ENCODE results near the gene XPA. TPM values are rescaled to one million over a fixed set of nuclear protein-coding genes. Genes with fewer than 3 reads are reported as not detected.
A peak's percentile ranks its signal among the peaks of the same experiment; 100 is the strongest.

XPA gene
- total RNA-seq, 1 donor from 2014 or later, result 8.9 TPM

DNA sequence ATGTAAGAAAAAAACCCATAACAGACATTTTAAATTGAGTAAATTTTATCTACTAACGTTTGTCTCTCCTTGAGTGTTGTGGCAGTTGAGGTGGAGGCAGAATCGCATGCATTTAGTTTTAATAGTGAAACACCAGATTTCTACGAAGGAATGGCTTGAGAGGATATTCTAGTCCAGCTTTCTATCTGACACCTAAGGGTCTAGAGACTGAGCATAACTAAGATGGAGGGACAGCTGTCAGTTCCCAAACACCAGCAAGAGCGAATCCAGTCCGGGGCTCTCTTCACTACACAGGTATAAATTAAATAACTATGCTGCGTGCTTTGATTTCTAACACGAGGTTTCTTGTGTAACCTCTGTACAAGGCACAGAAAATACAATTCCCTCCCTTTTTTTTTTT lies 62.1 kb downstream of the XPA start:
- Histone ChIP-seq H3K9ac (ENCODE audit: low read depth in 1 of 3, low read length in 3 of 3) (peak overlapping the region in 2 of 3 donors; percentile 10 to 95), H3K4me3 (ENCODE audit: low read length in 3 of 3) (peak overlapping the region in 1 of 3 donors; percentile 96), H3K27me3 (ENCODE audit: control insufficient read depth in 3 of 3, insufficient read depth in 3 of 3, low read length in 3 of 3) (no peaks in the 10 kb centered on the region), H3K27ac (ENCODE audit: low read depth, low read length) (peak overlapping the region; percentile 97), H3K9me3 (ENCODE audit: control insufficient read depth in 3 of 3, low read length in 3 of 3) (no peaks in the 10 kb centered on the region), H3K4me1 (ENCODE audit: control insufficient read depth in 3 of 3, insufficient read depth in 3 of 3, low read length in 3 of 3) (peaks cover 38 to 50% (median 44%) of the 10 kb centered on the region in 3 donors), H3K36me3 (ENCODE audit: control insufficient read depth in 3 of 3, insufficient read depth in 3 of 3, low read length in 3 of 3) (no peaks in the 10 kb centered on the region)

DNA sequence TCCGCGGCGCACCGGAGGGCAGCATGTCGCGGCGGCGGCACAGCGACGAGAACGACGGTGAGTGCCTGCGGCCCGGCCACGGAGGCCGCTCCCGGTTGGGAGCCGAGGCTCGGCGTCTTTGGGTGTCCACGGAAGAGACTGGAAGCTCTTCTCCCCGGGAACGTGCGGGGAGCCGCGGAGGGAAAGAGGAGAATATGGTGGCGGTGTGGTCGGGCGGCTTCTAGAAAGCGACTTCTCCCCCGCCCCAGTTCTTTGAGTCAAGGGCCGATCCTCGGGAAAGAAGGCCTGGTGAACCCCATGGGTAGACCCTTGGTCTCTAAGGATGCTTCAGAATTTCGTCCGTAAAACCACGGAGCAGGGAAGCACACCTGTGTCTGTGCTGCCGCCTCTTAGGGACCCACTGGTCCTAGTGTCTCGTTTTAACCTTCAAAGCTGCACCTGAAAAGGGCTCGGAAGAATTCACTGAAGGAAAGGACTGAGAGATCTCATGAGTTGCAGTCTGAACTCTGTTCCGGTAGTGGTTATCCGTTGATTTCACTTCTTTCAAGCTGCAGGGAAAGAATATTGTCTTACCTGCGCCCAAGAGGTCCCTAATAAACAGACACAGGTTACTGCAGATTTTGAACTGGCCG lies 63.2 kb downstream of the XPA start:
- Histone ChIP-seq H3K36me3 (ENCODE audit: control insufficient read depth in 3 of 3, insufficient read depth in 3 of 3, low read length in 3 of 3) (peaks cover 0 to 2% (median 0%) of the 10 kb centered on the region in 3 donors), H3K27ac (ENCODE audit: low read depth, low read length) (peak overlapping the region; percentile 97), H3K9ac (ENCODE audit: low read depth in 1 of 3, low read length in 3 of 3) (peak overlapping the region; percentile 95 to 99 (median 98)), H3K4me1 (ENCODE audit: control insufficient read depth in 3 of 3, insufficient read depth in 3 of 3, low read length in 3 of 3) (peaks cover 42 to 54% (median 44%) of the 10 kb centered on the region in 3 donors), H3K27me3 (ENCODE audit: control insufficient read depth in 3 of 3, insufficient read depth in 3 of 3, low read length in 3 of 3) (no peaks in the 10 kb centered on the region), H3K4me3 (ENCODE audit: low read length in 3 of 3) (peak overlapping the region; percentile 87 to 96 (median 93)), H3K9me3 (ENCODE audit: control insufficient read depth in 3 of 3, low read length in 3 of 3) (no peaks in the 10 kb centered on the region)

DNA sequence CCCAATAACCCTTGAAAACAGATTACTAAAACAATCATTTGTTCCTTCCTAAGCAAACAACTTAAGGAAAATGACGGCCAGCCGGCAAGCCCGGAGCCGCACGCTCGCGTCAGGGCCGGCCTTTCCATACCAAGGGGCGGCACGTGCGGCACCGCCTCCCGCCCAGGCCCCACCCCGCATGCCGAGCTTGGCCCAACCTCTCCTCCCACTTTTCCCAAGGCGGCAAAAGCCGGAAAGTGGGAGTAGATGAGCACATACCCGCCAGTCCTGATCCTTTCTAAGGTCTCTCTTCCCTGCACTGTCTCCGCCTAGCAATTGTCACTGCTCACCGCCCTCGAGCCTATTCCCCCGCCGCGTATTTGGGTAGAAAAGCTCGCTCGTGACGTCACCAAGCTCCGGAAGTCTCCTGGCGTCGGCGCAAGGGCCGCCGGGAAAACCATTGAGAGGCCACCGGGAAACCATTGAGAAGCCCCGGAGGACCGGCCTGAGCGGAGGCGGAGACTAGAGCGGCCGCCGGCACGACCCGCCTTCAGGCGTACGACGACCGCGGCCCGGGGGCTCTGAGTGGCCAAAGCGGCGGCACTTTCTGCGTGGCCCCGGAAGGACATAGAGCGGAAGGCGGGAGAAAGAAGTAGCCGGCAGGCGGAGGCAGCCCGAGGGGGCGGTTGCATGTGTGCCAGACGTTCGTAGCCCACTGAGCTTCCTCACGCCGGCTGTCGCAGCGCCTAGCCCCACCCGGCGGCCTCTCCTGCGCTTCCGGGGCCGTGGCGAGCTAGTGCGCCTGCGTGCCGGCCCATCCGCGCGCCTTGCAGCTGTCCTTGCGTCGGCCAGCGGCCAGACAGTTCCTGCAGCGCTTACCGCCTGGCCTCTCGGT lies 63.9 kb downstream of the XPA start, which contains the start of the genes NCBP1 and TSTD2:
Gene NCBP1 (plus strand): TSS at position 837 of the 874 bp plus-strand sequence. CDS start 61 bp downstream, outside the sequence.
Gene TSTD2 (minus strand): TSS at position 384 of the 874 bp plus-strand sequence. CDS start 5,806 bp downstream, outside the sequence.
- H3K36me3 ChIP-seq (ENCODE audit: control insufficient read depth in 3 of 3, insufficient read depth in 3 of 3, low read length in 3 of 3), result peaks cover 0 to 2% (median 0%) of the 10 kb centered on the region in 3 donors
- peak within 1 kb of the TSS; percentile 95 to 99 (median 98) for H3K9ac ChIP-seq (ENCODE audit: low read depth in 1 of 3, low read length in 3 of 3)
- no peaks in the 10 kb centered on the region for H3K27me3 ChIP-seq (ENCODE audit: control insufficient read depth in 3 of 3, insufficient read depth in 3 of 3, low read length in 3 of 3)
- no peaks in the 10 kb centered on the region for H3K9me3 ChIP-seq (ENCODE audit: control insufficient read depth in 3 of 3, low read length in 3 of 3)
- peaks cover 40 to 52% (median 42%) of the 10 kb centered on the region in 3 donors for H3K4me1 ChIP-seq (ENCODE audit: control insufficient read depth in 3 of 3, insufficient read depth in 3 of 3, low read length in 3 of 3)
- peak within 1 kb of the TSS; percentile 87 to 96 (median 93) for H3K4me3 ChIP-seq (ENCODE audit: low read length in 3 of 3)
- peak within 1 kb of the TSS; percentile 97 for H3K27ac ChIP-seq (ENCODE audit: low read depth, low read length)

DNA sequence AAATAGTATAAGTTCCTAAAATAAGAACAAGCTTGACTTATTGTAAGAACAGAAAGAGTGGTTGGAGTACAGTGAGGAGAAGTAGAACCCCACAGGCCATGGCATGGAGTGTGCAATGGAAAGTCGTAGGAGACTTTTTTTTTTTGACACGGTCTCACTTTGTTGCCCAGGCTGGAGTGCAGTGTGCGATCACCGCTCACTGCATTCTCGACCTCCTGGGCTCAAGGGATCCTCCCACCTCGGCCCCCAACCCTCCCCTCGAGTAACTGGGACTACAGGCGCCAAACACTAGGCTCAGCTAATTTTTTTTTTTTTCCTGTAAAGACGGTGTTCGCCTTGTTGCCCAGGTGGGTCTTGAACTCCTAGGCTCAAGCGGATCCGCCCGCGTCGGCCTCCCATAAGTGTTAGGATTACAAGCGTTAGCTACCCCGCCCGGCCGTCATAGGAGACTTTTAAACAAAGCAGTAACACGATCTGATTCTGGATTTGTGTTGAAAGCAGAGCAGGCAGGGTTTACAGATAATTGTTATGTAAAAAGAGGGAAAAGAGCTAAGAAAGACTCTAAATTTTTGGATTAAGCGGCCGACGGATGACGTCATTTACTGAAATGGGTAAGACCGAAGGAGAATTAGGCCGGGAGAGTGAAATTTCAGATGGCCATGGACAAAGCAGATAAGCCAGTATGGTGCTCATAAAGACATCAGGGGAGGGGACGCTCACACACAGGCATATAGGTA lies 64.7 kb downstream of the XPA start:
- peaks cover 0 to 2% (median 0%) of the 10 kb centered on the region in 3 donors for H3K36me3 ChIP-seq (ENCODE audit: control insufficient read depth in 3 of 3, insufficient read depth in 3 of 3, low read length in 3 of 3)
- peak overlapping the region; percentile 95 to 99 (median 98) for H3K9ac ChIP-seq (ENCODE audit: low read depth in 1 of 3, low read length in 3 of 3)
- H3K4me3 ChIP-seq (ENCODE audit: low read length in 3 of 3), result peak overlapping the region; percentile 87 to 96 (median 93)
- peak overlapping the region; percentile 97 for H3K27ac ChIP-seq (ENCODE audit: low read depth, low read length)
- H3K4me1 ChIP-seq (ENCODE audit: control insufficient read depth in 3 of 3, insufficient read depth in 3 of 3, low read length in 3 of 3), result peaks cover 45 to 55% (median 46%) of the 10 kb centered on the region in 3 donors
- H3K9me3 ChIP-seq (ENCODE audit: control insufficient read depth in 3 of 3, low read length in 3 of 3), result no peaks in the 10 kb centered on the region
- H3K27me3 ChIP-seq (ENCODE audit: control insufficient read depth in 3 of 3, insufficient read depth in 3 of 3, low read length in 3 of 3), result no peaks in the 10 kb centered on the region

DNA sequence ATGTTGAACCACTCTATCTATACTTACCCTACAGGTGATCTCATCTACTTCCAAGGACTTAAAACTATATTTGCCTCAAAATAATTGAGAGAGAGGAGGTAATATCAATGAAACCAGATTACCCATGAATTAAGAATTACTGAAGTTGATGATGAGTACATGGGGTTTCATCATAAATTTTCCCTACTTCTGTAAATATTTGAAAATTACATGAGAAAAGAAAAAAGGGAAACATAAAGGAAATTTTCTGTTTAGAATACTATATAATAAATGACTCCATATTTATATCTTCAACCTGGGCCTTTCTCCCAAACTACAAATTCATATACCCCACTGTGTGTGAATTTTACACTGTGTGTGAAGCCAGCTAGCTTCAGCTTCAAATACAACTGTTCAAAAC lies 66.5 kb downstream of the XPA start:
- no peak overlapping the region for H3K4me3 ChIP-seq (ENCODE audit: low read length in 3 of 3)
- no peaks in the 10 kb centered on the region for H3K27me3 ChIP-seq (ENCODE audit: control insufficient read depth in 3 of 3, insufficient read depth in 3 of 3, low read length in 3 of 3)
- H3K9me3 ChIP-seq (ENCODE audit: control insufficient read depth in 3 of 3, low read length in 3 of 3), result no peaks in the 10 kb centered on the region
- H3K9ac ChIP-seq (ENCODE audit: low read depth in 1 of 3, low read length in 3 of 3), result no peak overlapping the region
- H3K27ac ChIP-seq (ENCODE audit: low read depth, low read length), result no peak overlapping the region
- peaks cover 0 to 4% (median 0%) of the 10 kb centered on the region in 3 donors for H3K36me3 ChIP-seq (ENCODE audit: control insufficient read depth in 3 of 3, insufficient read depth in 3 of 3, low read length in 3 of 3)
- H3K4me1 ChIP-seq (ENCODE audit: control insufficient read depth in 3 of 3, insufficient read depth in 3 of 3, low read length in 3 of 3), result peaks cover 37 to 51% (median 41%) of the 10 kb centered on the region in 3 donors

DNA sequence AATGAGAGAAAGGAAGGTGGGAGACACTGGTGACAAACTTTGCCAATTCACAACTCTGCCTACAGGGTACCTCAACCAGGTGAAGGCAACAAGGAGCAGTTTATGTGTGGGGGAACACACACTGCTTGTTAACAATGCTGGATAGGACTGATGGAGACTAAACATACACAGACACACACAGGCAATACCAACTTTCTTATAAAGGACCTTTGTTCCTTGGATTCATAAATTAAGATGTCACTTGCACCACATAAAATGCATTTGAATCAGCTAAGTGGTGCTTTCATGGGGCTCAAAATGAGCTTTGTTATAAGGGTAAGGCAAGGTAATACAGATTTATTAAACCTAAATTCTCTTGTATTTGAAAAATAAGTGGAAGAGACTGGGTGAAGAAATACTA lies 68.0 kb downstream of the XPA start:
- Histone ChIP-seq H3K9ac (ENCODE audit: low read depth in 1 of 3, low read length in 3 of 3) (no peak overlapping the region), H3K9me3 (ENCODE audit: control insufficient read depth in 3 of 3, low read length in 3 of 3) (no peaks in the 10 kb centered on the region), H3K27me3 (ENCODE audit: control insufficient read depth in 3 of 3, insufficient read depth in 3 of 3, low read length in 3 of 3) (no peaks in the 10 kb centered on the region), H3K4me3 (ENCODE audit: low read length in 3 of 3) (no peak overlapping the region), H3K4me1 (ENCODE audit: control insufficient read depth in 3 of 3, insufficient read depth in 3 of 3, low read length in 3 of 3) (peaks cover 28 to 42% (median 33%) of the 10 kb centered on the region in 3 donors), H3K27ac (ENCODE audit: low read depth, low read length) (no peak overlapping the region), H3K36me3 (ENCODE audit: control insufficient read depth in 3 of 3, insufficient read depth in 3 of 3, low read length in 3 of 3) (peaks cover under 1 to 14% (median 13%) of the 10 kb centered on the region in 3 donors)

DNA sequence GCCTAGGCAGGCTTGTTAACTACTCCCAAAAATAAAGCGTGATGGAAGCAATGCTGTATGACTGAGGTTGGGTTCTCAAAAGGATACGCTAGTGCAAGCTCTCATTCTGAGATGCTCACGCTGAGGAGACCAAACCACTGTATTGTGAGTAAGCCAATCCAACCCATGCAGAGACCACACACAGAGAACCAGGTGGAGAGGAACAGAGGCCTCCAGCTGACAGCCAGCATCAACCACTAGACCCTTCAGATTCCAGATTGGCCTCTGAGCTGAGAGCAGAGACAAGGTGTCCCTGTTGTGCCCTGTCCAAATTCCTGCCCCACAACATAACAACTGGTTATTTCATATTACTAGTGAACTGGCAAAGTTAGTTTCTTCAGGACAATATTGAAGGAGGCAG lies 68.5 kb downstream of the XPA start:
- H3K9ac ChIP-seq (ENCODE audit: low read depth in 1 of 3, low read length in 3 of 3), result no peak overlapping the region
- no peak overlapping the region for H3K4me3 ChIP-seq (ENCODE audit: low read length in 3 of 3)
- no peaks in the 10 kb centered on the region for H3K9me3 ChIP-seq (ENCODE audit: control insufficient read depth in 3 of 3, low read length in 3 of 3)
- no peak overlapping the region for H3K27ac ChIP-seq (ENCODE audit: low read depth, low read length)
- peaks cover 3 to 19% (median 17%) of the 10 kb centered on the region in 3 donors for H3K36me3 ChIP-seq (ENCODE audit: control insufficient read depth in 3 of 3, insufficient read depth in 3 of 3, low read length in 3 of 3)
- H3K4me1 ChIP-seq (ENCODE audit: control insufficient read depth in 3 of 3, insufficient read depth in 3 of 3, low read length in 3 of 3), result peaks cover 26 to 42% (median 33%) of the 10 kb centered on the region in 3 donors
- H3K27me3 ChIP-seq (ENCODE audit: control insufficient read depth in 3 of 3, insufficient read depth in 3 of 3, low read length in 3 of 3), result no peaks in the 10 kb centered on the region

DNA sequence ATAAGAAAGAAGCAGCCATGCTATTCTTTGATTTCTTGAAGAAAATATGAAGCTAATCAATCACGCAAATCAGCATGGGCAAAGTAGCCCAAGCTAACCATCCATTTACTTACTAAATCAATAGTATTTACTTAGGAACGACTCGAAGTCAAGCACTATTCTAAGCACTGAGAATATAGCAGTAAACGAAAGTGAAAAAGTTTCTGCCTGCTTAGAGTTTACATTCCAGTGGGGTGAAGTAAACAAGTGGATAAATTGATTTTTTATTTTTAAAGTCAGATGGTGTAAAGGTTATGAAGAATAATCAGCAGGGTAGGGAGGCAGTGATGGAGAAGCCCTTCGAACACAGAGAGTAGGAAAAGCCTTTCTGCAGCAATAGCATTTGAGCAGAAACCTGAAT lies 69.5 kb downstream of the XPA start:
- H3K4me1 ChIP-seq (ENCODE audit: control insufficient read depth in 3 of 3, insufficient read depth in 3 of 3, low read length in 3 of 3), result peaks cover 26 to 42% (median 33%) of the 10 kb centered on the region in 3 donors
- peaks cover 3 to 28% (median 17%) of the 10 kb centered on the region in 3 donors for H3K36me3 ChIP-seq (ENCODE audit: control insufficient read depth in 3 of 3, insufficient read depth in 3 of 3, low read length in 3 of 3)
- no peak overlapping the region for H3K9ac ChIP-seq (ENCODE audit: low read depth in 1 of 3, low read length in 3 of 3)
- no peaks in the 10 kb centered on the region for H3K27me3 ChIP-seq (ENCODE audit: control insufficient read depth in 3 of 3, insufficient read depth in 3 of 3, low read length in 3 of 3)
- no peak overlapping the region for H3K27ac ChIP-seq (ENCODE audit: low read depth, low read length)
- H3K4me3 ChIP-seq (ENCODE audit: low read length in 3 of 3), result no peak overlapping the region
- H3K9me3 ChIP-seq (ENCODE audit: control insufficient read depth in 3 of 3, low read length in 3 of 3), result no peaks in the 10 kb centered on the region

DNA sequence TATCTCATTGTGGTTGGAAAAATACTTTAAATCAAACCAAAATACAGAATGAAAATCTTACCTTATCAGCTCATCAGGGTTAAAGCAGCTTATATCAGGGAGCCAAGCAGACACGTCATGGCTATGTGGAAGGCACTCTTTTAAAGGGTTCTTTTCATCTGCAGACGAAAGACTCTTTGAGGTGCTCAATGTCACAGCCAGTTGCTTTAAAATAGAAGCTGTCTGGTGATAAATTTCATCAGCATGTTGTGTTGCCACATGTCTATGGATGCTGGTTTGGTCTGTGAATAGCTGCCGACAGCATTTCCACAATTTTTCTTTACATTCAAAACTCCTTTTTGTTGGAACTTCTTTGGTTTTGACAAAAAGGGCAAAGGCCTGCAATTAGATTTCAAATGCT lies 71.5 kb downstream of the XPA start:
- Histone ChIP-seq H3K36me3 (ENCODE audit: control insufficient read depth in 3 of 3, insufficient read depth in 3 of 3, low read length in 3 of 3) (peaks cover 3 to 31% (median 27%) of the 10 kb centered on the region in 3 donors), H3K27me3 (ENCODE audit: control insufficient read depth in 3 of 3, insufficient read depth in 3 of 3, low read length in 3 of 3) (no peaks in the 10 kb centered on the region), H3K4me1 (ENCODE audit: control insufficient read depth in 3 of 3, insufficient read depth in 3 of 3, low read length in 3 of 3) (peaks cover 17 to 30% (median 24%) of the 10 kb centered on the region in 3 donors), H3K9me3 (ENCODE audit: control insufficient read depth in 3 of 3, low read length in 3 of 3) (no peaks in the 10 kb centered on the region), H3K4me3 (ENCODE audit: low read length in 3 of 3) (no peak overlapping the region), H3K27ac (ENCODE audit: low read depth, low read length) (peak overlapping the region; percentile 33), H3K9ac (ENCODE audit: low read depth in 1 of 3, low read length in 3 of 3) (no peak overlapping the region)
